ENCODE data around the gene NUMA1. TPM values are rescaled to one million over a fixed set of nuclear protein-coding genes. Genes with fewer than 3 reads are reported as not detected.

NUMA1 gene
- total and polyA plus RNA-seq, 9 of the 15 experiments (the other 6 are each of a cell fraction or from before 2014, with no cell fraction given) = 4.1 to 104 (median 51.2) TPM

GRCh38 chr11:72088076-72088808, 7.9 kb upstream of the NUMA1 start:
- H3K9me1 ChIP-seq (ENCODE audit: control insufficient read depth, insufficient read depth, low read length) = no peaks in the 10 kb centered on the region
- H3K79me2 ChIP-seq (ENCODE audit: control insufficient read depth, insufficient read depth, low read length) = no peaks in the 10 kb centered on the region
- no TSS peak for BruUV-seq (replicated peaks)
- H3K27ac ChIP-seq (ENCODE audit: extremely low read depth, low read depth, low read length) = no peak overlapping the region
- H3K27me3 ChIP-seq (ENCODE audit: control insufficient read depth in 2 of 2, insufficient read depth in 2 of 2, low read length in 2 of 2) = no peaks in the 10 kb centered on the region
- no peaks in the 10 kb centered on the region for H3K9me3 ChIP-seq (replicated peaks; ENCODE audit: control insufficient read depth, insufficient read depth, low read depth, low read length)
- TF ChIP-seq CBFA2T3 (IDR thresholded peaks at IDR 0.05) (peak; percentile 50), ARID1B (IDR thresholded peaks at IDR 0.05) (peak; percentile 65), CTBP1 (IDR thresholded peaks at IDR 0.05; ENCODE audit: borderline replicate concordance) (peak; percentile 72), DPF2 (IDR thresholded peaks at IDR 0.05) (peak; percentile 27; the same call in 1 of the 2 replicates), ETV1 (tag; conservative IDR thresholded peaks at IDR 0.05; ENCODE audit: low read depth) (peak; percentile 37; the same call in 1 of the 2 replicates), TEAD4 (IDR thresholded peaks at IDR 0.05; ENCODE audit: low read length) (peak; percentile 56; the same call in 1 of the 2 replicates), TEAD4 (CRISPR knock-in tag; IDR thresholded peaks at IDR 0.05; ENCODE audit: borderline replicate concordance) (no peak), ZNF79 (CRISPR knock-in tag; IDR thresholded peaks at IDR 0.05; ENCODE audit: low read depth) (peak; percentile 78), HMGN3 (IDR thresholded peaks at IDR 0.05; ENCODE audit: borderline replicate concordance, extremely low read depth, insufficient read length, low read depth, low read length) (no peak), TSC22D4 (tag; IDR thresholded peaks at IDR 0.05) (no peak), PHTF2 (CRISPR knock-in tag; IDR thresholded peaks at IDR 0.05) (no peak), GABPA (tag; conservative IDR thresholded peaks at IDR 0.05; ENCODE audit: low read depth) (peak; percentile 49; the same call in 1 of the 2 replicates), NCOR1 (IDR thresholded peaks at IDR 0.05) (peak; percentile 21; the same call in 1 of the 2 replicates), RCOR1 (IDR thresholded peaks at IDR 0.05; ENCODE audit: borderline replicate concordance in 1 of 2, low read depth in 2 of 2, low read length in 2 of 2) (peak in 1 of 2 experiments; percentile 81; a peak in 2 of 4 replicates), TEAD2 (tag; IDR thresholded peaks at IDR 0.05) (no peak), ZC3H8 (IDR thresholded peaks at IDR 0.05) (no peak), SOX6 (IDR thresholded peaks at IDR 0.05) (peak; percentile 53; the same call in 1 of the 2 replicates), ZBED1 (IDR thresholded peaks at IDR 0.05) (no peak), KDM1A (IDR thresholded peaks at IDR 0.05) (peak; percentile 55 to 60; a peak in 3 of 4 replicates), FOSL1 (tag; conservative IDR thresholded peaks at IDR 0.05) (0 out of 2 replicates have a peak, but pooled peaks have one; percentile 21), PTBP1 (IDR thresholded peaks at IDR 0.05; ENCODE audit: low read depth, low read length) (no peak), SMARCE1 (IDR thresholded peaks at IDR 0.05) (peak; percentile 18; the same call in 1 of the 2 replicates), SMARCA4 (IDR thresholded peaks at IDR 0.05) (0 out of 2 replicates have a peak, but pooled peaks have one; percentile 29), NR2C1 (IDR thresholded peaks at IDR 0.05) (no peak), NR2C1 (tag; IDR thresholded peaks at IDR 0.05) (peak; percentile 17; the same call in 1 of the 2 replicates)
- POLR2A ChIA-PET = interaction anchor here (0.9 kb wide), 1 partner anchor 12 kb away, joined by 3 read pairs; no protein-coding TSS in a partner anchor
- WGBS (ENCODE audit: insufficient coverage, low coverage, missing lambda C conversion rate) = 53% methylated on average over 4 of the region's 4 CpGs
- peak; percentile 32 for FAIRE-seq
- CTCF ChIA-PET (ENCODE audit: low intra/inter-chr PET ratio) = no interaction called here
- H3K36me3 ChIP-seq (ENCODE audit: control insufficient read depth, insufficient read depth, low read length) = peaks cover 33% of the 10 kb centered on the region
- H2AFZ ChIP-seq (ENCODE audit: low read depth, low read length) = no peak overlapping the region
- peaks cover 0 to 18% of the 10 kb centered on the region in 2 experiments; a peak in 3 of 5 replicates for H3K4me1 ChIP-seq (replicated peaks in 1 of 2; ENCODE audit: control insufficient read depth in 2 of 2, insufficient read depth in 2 of 2, low read length in 2 of 2)
- no peak overlapping the region for H3K4me3 ChIP-seq
- intact Hi-C loops (cut with micrococcal nuclease) (no loop called here), in situ Hi-C loops (cut with MboI) (no loop called here)
- H3K4me2 ChIP-seq (ENCODE audit: insufficient read depth, low read length) = no peak overlapping the region
- DNase-seq (ENCODE audit: extremely low read depth in 1 of 4, low spot score in 3 of 4) = peak in 3 of 4 experiments; percentile 11 to 40 (median 38)
- no peak overlapping the region for H3K9ac ChIP-seq (ENCODE audit: insufficient read depth in 1 of 2, low read depth in 2 of 2, low read length in 2 of 2)
- H4K20me1 ChIP-seq (replicated peaks; ENCODE audit: control insufficient read depth, insufficient read depth, low read length) = peaks cover 5% of the 10 kb centered on the region; the same call in 1 of the 2 replicates
- no peak for ATAC-seq

Data from K562 (cell line).